Body of pancreas (tissue), 4 donors: ENCODE data around the gene SIX4.

Experiments
- CTCF ChIP-seq, 7 experiments: fragments of 450-650 bp in 4 of 7; fragments of 200-600 bp in 3 of 7; sonication (generic) in 3 of 7; IDR thresholded peaks; one replicate each; pipeline ENCODE4 v1.5.1; 2016 to 2019; ENCODE audit warnings: antibody characterized with exemption in 7 of 7
- POLR2A ChIP-seq, 3 donors: fragments of 450-650 bp; IDR thresholded peaks; one replicate each; pipeline ENCODE4 v1.6.1; 2016; ENCODE audit warnings: antibody characterized with exemption in 3 of 3, mild to moderate bottlenecking in 2 of 3

- TF ChIP-seq CTCF (IDR thresholded peaks at IDR 0.05), result no peak
- TF ChIP-seq POLR2A (IDR thresholded peaks at IDR 0.05), result no peak
These were observed 62.4 kb downstream of the SIX4 start for GRCh38 chr14:60661721-60662120.
